H1 (cell line): ENCODE measurements around the gene SART1. TPM values are rescaled to one million over a fixed set of nuclear protein-coding genes. Genes with fewer than 3 reads are reported as not detected.

Experiments
- CTCF ChIA-PET: fragments of 300-600 bp; sonication (Branson Sonifier 250); formaldehyde crosslinking; loops from one replicate; lab custom pipeline; 2021; ENCODE audit not compliant: partially characterized antibody; lab: Charles Lee
- POLR2A ChIA-PET: fragments of 300-600 bp; sonication (Branson Sonifier 250); formaldehyde crosslinking; loops from one replicate; lab custom pipeline; 2021; ENCODE audit warnings: inconsistent platforms; ENCODE audit not compliant: partially characterized antibody; lab: Charles Lee
- DNase-seq, 2 experiments: peaks; one replicate each; pipeline versions ENCODE4 v3.0.0 to v3.0.0-alpha.2; 2010 to 2022; ENCODE audit warnings: low spot score in 2 of 2, low read depth in 1 of 2, mixed read lengths in 1 of 2
- FAIRE-seq: peaks from 2 replicates; lab custom pipeline; 2011; peaks lifted over from hg19 to GRCh38; lab: Jason Lieb, UNC
- H2AFZ ChIP-seq: 2 replicates; pipeline ENCODE4 v1.8.1; 2012; ENCODE audit warnings: low read length, inconsistent platforms
- H2AK5ac ChIP-seq: 2 replicates; pipeline ENCODE4 v1.6.1; 2013; ENCODE audit warnings: low read depth, low read length
- H2BK120ac ChIP-seq: replicated peaks from 2 replicates; pipeline ENCODE3; 2013; ENCODE audit warnings: low read depth, low read length, inconsistent platforms
- H2BK12ac ChIP-seq: 2 replicates; pipeline ENCODE4 v1.6.1; 2013; ENCODE audit warnings: low read depth, low read length
- H2BK15ac ChIP-seq: 2 replicates; pipeline ENCODE4 v1.6.1; 2013; ENCODE audit warnings: low read length
- H2BK20ac ChIP-seq: 2 replicates; pipeline ENCODE4 v1.6.1; 2013; ENCODE audit warnings: low read length
- H2BK5ac ChIP-seq: 2 replicates; pipeline ENCODE4 v1.6.1; 2013; ENCODE audit warnings: low read depth, low read length
- H3K14ac ChIP-seq: 2 replicates; pipeline ENCODE4 v1.6.1; 2013; ENCODE audit warnings: inconsistent platforms; ENCODE audit not compliant: insufficient read length
- H3K18ac ChIP-seq: 2 replicates; pipeline ENCODE4 v1.6.1; 2013; ENCODE audit warnings: low read length; ENCODE audit errors: extremely low read depth
- H3K23ac ChIP-seq: 2 replicates; pipeline ENCODE4 v1.6.1; 2013; ENCODE audit warnings: inconsistent platforms; ENCODE audit not compliant: insufficient read length
- H3K23me2 ChIP-seq: 2 replicates; pipeline ENCODE4 v1.6.1; 2013; ENCODE audit warnings: low read depth, low read length
- H3K27ac ChIP-seq: 2 replicates; pipeline ENCODE4 v1.6.1; 2011; ENCODE audit warnings: low read depth, low read length, inconsistent platforms
- H3K27me3 ChIP-seq, 4 experiments: replicated peaks in 1 of 4; 1 replicate in 1 of 4; 2 replicates in 3 of 4; pipeline versions ENCODE4 v1.6.1 to v1.8.1; 2011 to 2013; ENCODE audit warnings: low read length in 3 of 4, mild to moderate bottlenecking in 3 of 4, inconsistent platforms in 2 of 4, mixed read lengths in 2 of 4, moderate library complexity in 1 of 4; ENCODE audit not compliant: control insufficient read depth in 3 of 4, insufficient read depth in 3 of 4; ENCODE audit errors: extremely low read depth in 1 of 4
- H3K36me3 ChIP-seq, 4 experiments: 2 replicates each; pipeline versions ENCODE4 v1.6.1 to v1.8.1; 2011 to 2013; ENCODE audit warnings: mild to moderate bottlenecking in 4 of 4, low read length in 3 of 4, moderate library complexity in 2 of 4, control low read depth in 1 of 4, inconsistent platforms in 1 of 4; ENCODE audit not compliant: insufficient read depth in 4 of 4, control insufficient read depth in 2 of 4
- H3K4ac ChIP-seq: replicated peaks from 2 replicates; pipeline ENCODE3; 2013; ENCODE audit warnings: low read length, low read depth, mixed read lengths, inconsistent platforms; ENCODE audit not compliant: insufficient read length
- H3K4me1 ChIP-seq, 4 experiments: replicated peaks in 1 of 4; 1 replicate in 1 of 4; 2 replicates in 3 of 4; pipeline versions ENCODE4 v1.6.1 to v1.8.1; 2011 to 2013; ENCODE audit warnings: low read length in 3 of 4, inconsistent platforms in 2 of 4, mixed read lengths in 1 of 4; ENCODE audit not compliant: insufficient read depth in 4 of 4, control insufficient read depth in 3 of 4
- H3K4me2 ChIP-seq, 2 experiments: 2 replicates each; pipeline versions ENCODE4 v1.6.1 to v1.8.1; 2011 to 2013; ENCODE audit warnings: low read depth in 2 of 2, low read length in 2 of 2, control low read depth in 1 of 2, inconsistent platforms in 1 of 2, mild to moderate bottlenecking in 1 of 2; ENCODE audit not compliant: insufficient read depth in 1 of 2
- H3K4me3 ChIP-seq, 4 experiments: fragments of 200-600, 300-600 bp in 1 of 4; sonication (generic), shearing (Covaris generic), sonication (Bioruptor Twin) in 1 of 4; 2 replicates each; pipeline versions ENCODE4 v1.5.1 to v1.8.1; 2011 to 2016; ENCODE audit warnings: low read length in 4 of 4, low read depth in 3 of 4, control low read depth in 2 of 4, inconsistent platforms in 2 of 4, mild to moderate bottlenecking in 2 of 4, mixed read lengths in 1 of 4, moderate library complexity in 1 of 4; ENCODE audit not compliant: insufficient read depth in 2 of 4; ENCODE audit errors: extremely low read depth in 1 of 4
- H3K56ac ChIP-seq: replicated peaks from 2 replicates; pipeline ENCODE3; 2013; ENCODE audit warnings: low read depth, mild to moderate bottlenecking, mixed read lengths, low read length, inconsistent platforms; ENCODE audit not compliant: insufficient read length
- H3K79me1 ChIP-seq: 2 replicates; pipeline ENCODE4 v1.6.1; 2013; ENCODE audit warnings: low read depth, low read length, control low read depth
- H3K79me2 ChIP-seq, 2 experiments: 2 replicates each; pipeline versions ENCODE4 v1.6.1 to v1.8.1; 2012 to 2013; ENCODE audit warnings: low read length in 2 of 2, mild to moderate bottlenecking in 2 of 2, inconsistent platforms in 1 of 2; ENCODE audit not compliant: insufficient read depth in 2 of 2, control insufficient read depth in 1 of 2
- H3K9ac ChIP-seq, 4 experiments: replicated peaks in 1 of 4; 1 replicate in 1 of 4; 2 replicates in 3 of 4; pipeline versions ENCODE4 v1.6.1 to v1.8.1; 2011 to 2013; ENCODE audit warnings: low read depth in 3 of 4, low read length in 3 of 4, control low read depth in 2 of 4, mild to moderate bottlenecking in 2 of 4, moderate library complexity in 2 of 4, inconsistent platforms in 1 of 4; ENCODE audit errors: extremely low read depth in 1 of 4
- H3K9me3 ChIP-seq, 2 experiments: 2 replicates each; pipeline versions ENCODE4 v1.6.1 to v1.8.1; 2012 to 2013; ENCODE audit warnings: mild to moderate bottlenecking in 2 of 2, moderate library complexity in 2 of 2, control low read depth in 1 of 2, inconsistent platforms in 1 of 2, low read depth in 1 of 2, low read length in 1 of 2, mixed read lengths in 1 of 2; ENCODE audit not compliant: insufficient read depth in 2 of 2
- H4K20me1 ChIP-seq, 2 experiments: replicated peaks in 1 of 2; 2 replicates each; pipeline versions ENCODE3 to v1.8.1; 2011 to 2013; ENCODE audit warnings: inconsistent platforms in 2 of 2, low read length in 2 of 2, mild to moderate bottlenecking in 1 of 2; ENCODE audit not compliant: insufficient read depth in 2 of 2, control insufficient read depth in 1 of 2
- H4K5ac ChIP-seq: 2 replicates; pipeline ENCODE4 v1.6.1; 2013; ENCODE audit warnings: low read length, low read depth, mixed read lengths, inconsistent platforms; ENCODE audit not compliant: insufficient read length
- H4K8ac ChIP-seq: 2 replicates; pipeline ENCODE4 v1.8.0; 2013; ENCODE audit warnings: mild to moderate bottlenecking, moderate library complexity, low read length, inconsistent platforms; ENCODE audit not compliant: insufficient read depth; ENCODE audit errors: extremely low read depth
- H4K91ac ChIP-seq: replicated peaks from 2 replicates; pipeline ENCODE3; 2013; ENCODE audit warnings: low read length, mixed read lengths, inconsistent platforms; ENCODE audit not compliant: insufficient read length
- WGBS, 2 experiments: shearing (Covaris generic) in 1 of 2; methylation state at CpG; one replicate each; pipeline versions ENCODE4 v1.1.6 to v1.1.7; 2013 to 2015; ENCODE audit warnings: low lambda C conversion rate in 2 of 2, mixed read lengths in 2 of 2, inconsistent platforms in 1 of 2, low coverage in 1 of 2, missing lambda C conversion rate in 1 of 2; ENCODE audit not compliant: insufficient replicate concordance in 2 of 2, insufficient coverage in 1 of 2, insufficient read length in 1 of 2; ENCODE audit errors: extremely low coverage in 1 of 2, missing lambda C conversion rate in 1 of 2; 5-methylcytosine and 5-hydroxymethylcytosine counted together
- polyA plus RNA-seq, 7 experiments: library from polyadenylated mRNA; depleted of rRNA in 3 of 7; stranded (reverse) in 5 of 7; unstranded in 2 of 7; fragments of >200 nt in 5 of 7; fragments of 200-250 nt in 2 of 7; gene quantifications; 1 replicate in 5 of 7; 2 replicates in 1 of 7; 4 replicates in 1 of 7; pipeline versions ENCODE4 v1.2.1 to v1.2.3, GENCODE V29; 2011 to 2013; ENCODE audit warnings: missing spikeins in 2 of 7, mixed read lengths in 2 of 7
- total RNA-seq: library from RNA; stranded (reverse); fragmentation: NEBNext Ultra II Directional; extraction: Animal tissue kit (Norgen Biotek cat#: 25700); gene quantifications from 2 replicates; pipeline ENCODE4 v1.2.1, GENCODE V29; 2021

SART1 gene
- total and polyA plus RNA-seq, 2 of the 8 experiments (the other 6 are each of a cell fraction or from before 2014, with no cell fraction given) = 9.7 to 46.1 TPM

GRCh38 chr11:66008468-66009101, 47.1 kb downstream of the SART1 start:
- Histone ChIP-seq H3K4me2 (no peak overlapping the region), H3K9me3 (no peaks in the 10 kb centered on the region), H2AFZ (no peak overlapping the region), H4K91ac (no peak overlapping the region), H3K56ac (no peak overlapping the region), H3K36me3 (peaks cover 0 to 10% (median 4%) of the 10 kb centered on the region in 4 experiments; a peak in 5 of 8 replicates), H3K18ac (no peak overlapping the region), H3K27ac (no peak overlapping the region), H3K79me2 (peaks cover 0 to 1% of the 10 kb centered on the region in 2 experiments; a peak in 2 of 4 replicates), H4K5ac (no peak overlapping the region), H2BK12ac (no peak overlapping the region; the same call in 1 of the 2 replicates), H4K20me1 (peaks cover 0 to 4% of the 10 kb centered on the region in 2 experiments), H3K23me2 (peaks cover 2% of the 10 kb centered on the region; the same call in 1 of the 2 replicates), H3K14ac (no peak overlapping the region), H3K4ac (no peak overlapping the region), H2BK20ac (peak overlapping the region; percentile 86; the same call in 1 of the 2 replicates), H3K4me1 (peaks cover 0 to 20% (median 9%) of the 10 kb centered on the region in 4 experiments; a peak in 5 of 7 replicates), H2BK120ac (no peak overlapping the region), H2BK15ac (no peak overlapping the region), H3K9ac (no peak overlapping the region), H3K79me1 (peaks cover 5% of the 10 kb centered on the region), H4K8ac (peak overlapping the region; percentile 40), H3K4me3 (no peak overlapping the region), H3K23ac (no peak overlapping the region), H2AK5ac (no peak overlapping the region), H3K27me3 (peaks cover 6 to 26% (median 24%) of the 10 kb centered on the region in 4 experiments), H2BK5ac (no peak overlapping the region)
- FAIRE-seq (no peak), DNase-seq (no peak)
- CTCF ChIA-PET = interaction anchor here (0.6 to 6.4 kb wide), 17 partner anchors 14 to 675 kb away, joined by 3 to 35 read pairs (median 4); partner anchors contain the start of genes CCDC85B, DPF2 and FIBP
- POLR2A ChIA-PET = interaction anchor here (0.6 to 1.8 kb wide), 9 partner anchors 11 to 296 kb away, joined by 3 to 4 read pairs (median 4); partner anchors contain the start of genes CATSPER1 and MUS81
- WGBS, 2 experiments = 70% methylated on average over 10 of the region's 10 CpGs; no CpG with 5 or more reads in 1 of the 2 experiments
